CD4-positive, alpha-beta memory T cell (primary cell): Measurements from ENCODE around the gene MEIOC. TPM values are rescaled to one million over a fixed set of nuclear protein-coding genes. Genes with fewer than 3 reads are reported as not detected.
A peak's percentile ranks its signal among the peaks of the same experiment; 100 is the strongest.

Experiments used
- CTCF ChIA-PET: fragments of 350-600 bp; sonication (Branson Sonifier 250); formaldehyde crosslinking; loops from one replicate; lab custom pipeline; 2021; ENCODE audit warnings: inconsistent platforms; ENCODE audit not compliant: partially characterized antibody; lab: Charles Lee
- POLR2A ChIA-PET: fragments of 350-600 bp; sonication (Branson Sonifier 250); formaldehyde crosslinking; loops from one replicate; lab custom pipeline; 2021; ENCODE audit not compliant: partially characterized antibody; lab: Charles Lee
- DNase-seq, 5 donors: peaks; one replicate each; pipeline versions ENCODE4 v3.0.0 to v3.0.0-alpha.2; 2020 to 2022; ENCODE audit warnings: mixed read lengths in 1 of 5
- H3K27ac ChIP-seq: one replicate; pipeline ENCODE4 v1.7.0; 2013; ENCODE audit warnings: low read depth, low read length
- H3K27me3 ChIP-seq: 2 replicates; pipeline ENCODE4 v1.7.0; 2013; ENCODE audit warnings: mild to moderate bottlenecking, low read length, moderate library complexity; ENCODE audit not compliant: insufficient read depth
- H3K36me3 ChIP-seq: 2 replicates; pipeline ENCODE4 v1.7.0; 2013; ENCODE audit warnings: mild to moderate bottlenecking, low read length, moderate library complexity; ENCODE audit not compliant: insufficient read depth
- H3K4me1 ChIP-seq: 2 replicates; pipeline ENCODE4 v1.7.0; 2013; ENCODE audit warnings: mild to moderate bottlenecking, low read length, moderate library complexity; ENCODE audit not compliant: insufficient read depth
- H3K4me3 ChIP-seq, 2 donors: one replicate each; pipeline ENCODE4 v1.7.0; 2013; ENCODE audit warnings: low read length in 2 of 2, mild to moderate bottlenecking in 1 of 2
- H3K9me3 ChIP-seq, 2 donors: one replicate each; pipeline ENCODE4 v1.7.0; 2013; ENCODE audit warnings: low read length in 2 of 2, control low read depth in 1 of 2; ENCODE audit not compliant: control insufficient read depth in 1 of 2
- H3K27ac Mint-ChIP-seq, 7 donors: one replicate each; pipeline ENCODE4 v1.8.0; 2020 to 2021; ENCODE audit warnings: mixed read lengths in 7 of 7, mild to moderate bottlenecking in 6 of 7, inconsistent platforms in 3 of 7, moderate library complexity in 3 of 7
- H3K27me3 Mint-ChIP-seq, 2 donors: one replicate each; pipeline ENCODE4 v1.8.0; 2020 to 2021; ENCODE audit warnings: mixed read lengths in 2 of 2
- H3K36me3 Mint-ChIP-seq, 2 donors: one replicate each; pipeline ENCODE4 v1.8.0; 2020 to 2021; ENCODE audit warnings: mixed read lengths in 2 of 2, inconsistent platforms in 1 of 2, mild to moderate bottlenecking in 1 of 2
- H3K4me1 Mint-ChIP-seq, 4 donors: one replicate each; pipeline ENCODE4 v1.8.0; 2020 to 2021; ENCODE audit warnings: mixed read lengths in 4 of 4, mild to moderate bottlenecking in 1 of 4
- H3K4me3 Mint-ChIP-seq, 8 donors: one replicate each; pipeline ENCODE4 v1.8.0; 2020 to 2021; ENCODE audit warnings: mixed read lengths in 8 of 8, mild to moderate bottlenecking in 7 of 8, moderate library complexity in 6 of 8, inconsistent platforms in 3 of 8
- H3K9me3 Mint-ChIP-seq, 8 donors: one replicate each; pipeline ENCODE4 v1.8.0; 2020 to 2021; ENCODE audit warnings: mixed read lengths in 8 of 8, mild to moderate bottlenecking in 5 of 8, inconsistent platforms in 3 of 8, moderate library complexity in 1 of 8
- intact Hi-C: fragments of 100-400 bp; cut with micrococcal nuclease; formaldehyde crosslinking; loops from one replicate; pipeline ENCODE4 v1.15.1; 2023
- polyA plus RNA-seq, 2 donors: library from polyadenylated mRNA; unstranded; fragments of 300-500 nt; fragmentation: Illumina TruSeq; gene quantifications; one replicate each; pipeline ENCODE4 v1.2.3, GENCODE V29; 2021
- total RNA-seq, 2 experiments: library from RNA; stranded (reverse); gene quantifications; one replicate each; pipeline ENCODE4 v1.2.3, GENCODE V29; 2021

MEIOC gene
- total and polyA plus RNA-seq, 4 experiments from 2014 or later: 0.21 to 0.31 TPM; not detected in 2

DNA sequence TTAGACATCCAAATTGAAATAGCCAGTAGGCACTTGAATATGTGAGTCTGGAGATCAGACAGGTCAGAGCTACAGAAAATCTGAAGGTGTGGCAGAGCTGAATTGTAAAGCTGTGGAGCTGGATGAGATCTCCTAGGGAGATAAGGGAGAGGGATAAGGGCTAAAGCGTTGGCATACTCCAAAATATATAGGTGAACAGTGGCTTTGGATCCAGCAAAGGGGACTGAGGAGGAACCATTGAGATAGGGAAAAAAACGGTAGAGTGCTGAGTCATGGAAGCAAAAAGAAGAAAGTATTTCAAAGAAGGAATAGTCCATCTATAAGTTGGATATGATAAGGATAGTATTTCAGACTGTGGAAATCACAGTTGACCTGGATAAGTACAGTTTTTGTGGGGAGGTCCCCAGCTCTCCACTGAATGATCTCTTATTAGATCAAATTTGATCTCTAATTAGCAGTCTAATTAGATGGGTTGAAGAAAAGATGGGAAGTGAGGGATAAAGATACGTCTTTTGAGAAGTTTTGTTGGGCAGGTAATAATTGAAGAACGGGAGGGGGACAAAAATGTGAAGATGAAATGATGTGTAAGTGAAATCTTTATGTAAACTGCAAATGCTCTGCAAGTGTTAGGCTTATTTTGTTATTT, 51.6 kb downstream of the MEIOC start:
- H3K27ac Mint-ChIP-seq: no peak overlapping the region
- ChIA-PET CTCF (interaction anchor here (0.5 to 1.8 kb wide), 5 partner anchors 17 to 169 kb away, joined by 3 to 8 read pairs (median 4); partner anchors contain the start of gene CCDC43), POLR2A (interaction anchor here (0.6 to 3.1 kb wide), 5 partner anchors 13 to 205 kb away, joined by 3 to 42 read pairs (median 3); partner anchors contain the start of genes CCDC43, EFTUD2 and GPATCH8)
- intact Hi-C loops: loop anchor here (1.0 kb wide), 1 partner anchor 19 kb away; the partner anchor contains the start of gene CCDC43
- no peaks in the 10 kb centered on the region for H3K36me3 Mint-ChIP-seq
- Histone ChIP-seq H3K9me3 (no peaks in the 10 kb centered on the region), H3K27ac (peak overlapping the region; percentile 57), H3K27me3 (no peaks in the 10 kb centered on the region), H3K4me3 (peak overlapping the region; percentile 69 to 76), H3K4me1 (peaks cover 16% of the 10 kb centered on the region), H3K36me3 (no peaks in the 10 kb centered on the region)
- no peak overlapping the region for H3K4me3 Mint-ChIP-seq
- peaks cover 4% of the 10 kb centered on the region in 2 donors for H3K27me3 Mint-ChIP-seq
- H3K9me3 Mint-ChIP-seq: no peaks in the 10 kb centered on the region
- DNase-seq: no peak
- peaks cover 0 to 3% (median 2%) of the 10 kb centered on the region in 4 donors for H3K4me1 Mint-ChIP-seq

DNA sequence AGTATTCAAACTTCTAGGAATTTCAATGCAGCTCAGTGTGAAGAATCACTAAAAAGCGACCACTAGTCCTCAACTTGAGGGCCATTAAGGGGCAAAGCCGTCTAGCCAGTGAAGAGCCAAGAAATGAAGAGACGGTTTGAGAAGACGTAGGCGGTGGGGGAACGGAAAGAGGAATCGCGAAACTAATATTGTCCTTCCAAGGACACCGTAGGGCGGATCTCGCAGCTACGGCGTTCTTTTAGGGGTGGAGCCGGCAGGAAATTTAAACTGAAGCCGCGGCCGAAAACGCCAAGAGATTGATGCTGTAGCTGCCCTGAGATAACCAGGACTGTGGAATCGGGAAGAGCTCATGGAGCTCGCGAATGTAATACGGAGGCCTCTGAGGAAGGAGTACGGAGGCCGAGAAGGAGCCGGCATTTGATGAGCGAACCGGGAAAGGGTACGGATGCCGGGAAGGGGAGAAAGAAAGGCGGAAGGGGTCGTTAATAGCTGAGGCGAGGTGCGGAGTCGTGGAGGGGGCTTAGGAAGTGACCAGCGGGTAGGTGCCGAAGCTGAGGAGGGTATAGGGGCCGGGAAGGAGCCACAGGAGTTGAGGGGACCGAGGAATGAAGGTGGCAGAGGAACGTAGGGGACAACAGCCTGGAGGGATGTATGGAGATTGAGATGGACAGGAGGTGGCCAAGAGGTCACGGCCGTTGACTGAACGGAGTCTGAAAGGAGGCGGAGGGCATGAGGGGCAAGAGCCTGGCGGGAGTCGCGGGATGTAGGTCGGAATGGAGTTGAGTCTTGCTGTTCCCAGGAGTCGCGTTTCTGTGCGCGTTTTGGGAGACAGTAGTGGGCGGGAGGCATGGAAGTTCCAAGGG, 52.4 kb downstream of the MEIOC start, which contains the start of gene DBF4B:
DBF4B (plus strand) TSS at position 265 of the 863 bp plus-strand sequence; CDS start at position 421, 156 bp downstream.
- no peaks in the 10 kb centered on the region for H3K27me3 ChIP-seq
- peaks cover 4% of the 10 kb centered on the region in 2 donors for H3K27me3 Mint-ChIP-seq
- H3K4me1 Mint-ChIP-seq: peaks cover 0 to 3% (median 2%) of the 10 kb centered on the region in 4 donors
- H3K4me1 ChIP-seq: peaks cover 16% of the 10 kb centered on the region
- peak within 1 kb of the TSS; percentile 69 to 76 for H3K4me3 ChIP-seq
- H3K27ac ChIP-seq: peak within 1 kb of the TSS; percentile 57
- intact Hi-C loops: loop anchor here (1.0 kb wide), 1 partner anchor 19 kb away; the partner anchor contains the start of gene CCDC43
- H3K9me3 Mint-ChIP-seq: no peaks in the 10 kb centered on the region
- H3K27ac Mint-ChIP-seq: peak within 1 kb of the TSS in 2 of 7 donors; percentile 36
- H3K36me3 ChIP-seq: no peaks in the 10 kb centered on the region
- H3K9me3 ChIP-seq: no peaks in the 10 kb centered on the region
- H3K4me3 Mint-ChIP-seq: no peak within 1 kb of the TSS
- CTCF ChIA-PET: interaction anchor here (0.9 to 1.2 kb wide), 3 partner anchors 18 to 26 kb away, joined by 3 to 8 read pairs (median 3); partner anchors contain the start of gene CCDC43
- no peaks in the 10 kb centered on the region for H3K36me3 Mint-ChIP-seq
- POLR2A ChIA-PET: interaction anchor here (0.6 to 3.1 kb wide), 6 partner anchors 9 to 205 kb away, joined by 3 to 42 read pairs (median 3); partner anchors contain the start of genes CCDC43, EFTUD2 and GPATCH8
- peak; percentile 86 to 88 (median 86) for DNase-seq

DNA sequence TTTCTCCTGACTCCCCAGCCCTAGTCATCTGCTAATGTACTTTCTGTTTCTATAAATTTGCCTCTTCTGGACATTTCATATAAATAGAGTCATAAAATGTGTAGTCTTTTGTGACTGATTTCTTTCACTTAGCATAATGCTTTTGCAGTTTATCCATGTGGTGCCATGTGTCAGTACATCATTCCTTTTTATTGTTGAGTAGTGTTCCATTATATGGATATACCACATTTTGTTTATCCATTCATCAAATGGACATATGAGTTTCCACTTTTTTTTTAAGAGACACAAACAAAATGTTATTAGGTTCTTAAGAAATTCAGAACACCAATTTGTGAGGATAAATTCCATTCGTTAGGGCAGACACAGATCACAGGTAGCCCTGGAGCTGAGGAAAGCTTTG, 63.2 kb downstream of the MEIOC start:
- no peak overlapping the region for H3K4me3 ChIP-seq
- CTCF ChIA-PET: no interaction called here
- intact Hi-C loops: no loop called here
- Mint-ChIP-seq H3K9me3 (no peaks in the 10 kb centered on the region), H3K4me1 (peaks cover 0 to 2% (median 0%) of the 10 kb centered on the region in 4 donors), H3K36me3 (peaks cover 0 to 2% of the 10 kb centered on the region in 2 donors), H3K4me3 (no peak overlapping the region), H3K27ac (no peak overlapping the region), H3K27me3 (no peaks in the 10 kb centered on the region)
- POLR2A ChIA-PET: no interaction called here
- H3K9me3 ChIP-seq: no peaks in the 10 kb centered on the region
- H3K27ac ChIP-seq: no peak overlapping the region
- no peaks in the 10 kb centered on the region for H3K36me3 ChIP-seq
- no peak for DNase-seq
- no peaks in the 10 kb centered on the region for H3K4me1 ChIP-seq
- no peaks in the 10 kb centered on the region for H3K27me3 ChIP-seq

DNA sequence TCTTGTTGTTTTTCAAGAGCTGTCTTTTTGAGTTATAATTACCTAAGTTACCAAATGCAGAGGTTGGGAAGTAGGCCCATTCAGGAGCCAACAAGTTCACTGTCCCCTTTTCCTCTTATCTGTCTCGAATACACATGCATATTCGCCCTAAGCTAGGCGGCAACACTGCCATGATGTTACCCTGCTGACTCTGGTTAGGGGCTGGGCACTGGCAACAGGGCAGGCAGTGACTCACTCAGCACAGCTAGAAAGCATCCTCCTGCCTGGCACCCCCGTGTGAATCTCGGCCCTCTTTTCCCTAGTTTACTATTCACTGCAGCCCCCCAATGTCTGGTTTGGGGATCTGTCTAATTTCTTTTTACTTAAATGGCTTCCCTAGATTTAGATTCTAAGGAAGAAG, 66.0 kb downstream of the MEIOC start:
- Histone ChIP-seq H3K9me3 (no peaks in the 10 kb centered on the region), H3K27me3 (no peaks in the 10 kb centered on the region), H3K4me1 (no peaks in the 10 kb centered on the region), H3K36me3 (no peaks in the 10 kb centered on the region), H3K4me3 (no peak overlapping the region), H3K27ac (no peak overlapping the region)
- H3K4me1 Mint-ChIP-seq: no peaks in the 10 kb centered on the region
- ChIA-PET CTCF (interaction anchor here (1.0 kb wide), 1 partner anchor 52 kb away, joined by 3 read pairs; no protein-coding TSS in a partner anchor), POLR2A (no interaction called here)
- intact Hi-C loops: no loop called here
- peaks cover 2 to 4% of the 10 kb centered on the region in 2 donors for H3K36me3 Mint-ChIP-seq
- H3K4me3 Mint-ChIP-seq: no peak overlapping the region
- H3K27me3 Mint-ChIP-seq: no peaks in the 10 kb centered on the region
- DNase-seq: no peak
- no peak overlapping the region for H3K27ac Mint-ChIP-seq
- no peaks in the 10 kb centered on the region for H3K9me3 Mint-ChIP-seq

Other genes starting within 250 kb of the MEIOC start
- gene GPATCH8, start 153.1 kb upstream of the MEIOC start, total RNA-seq: 10 to 100 TPM; 69.8 to 70.6 TPM
- 10 to 100 TPM; 12.9 to 75.8 TPM for gene GPATCH8, start 153.1 kb upstream of the MEIOC start, polyA plus RNA-seq
- gene FZD2, start 99.0 kb upstream of the MEIOC start, total RNA-seq: not detected
- gene FZD2, start 99.0 kb upstream of the MEIOC start, polyA plus RNA-seq: not detected
- gene CCDC43, start 33.3 kb downstream of the MEIOC start, total RNA-seq: 10 to 100 TPM; 17.9 to 18.8 TPM
- 10 to 100 TPM; 10.7 to 14.0 TPM for gene CCDC43, start 33.3 kb downstream of the MEIOC start, polyA plus RNA-seq
- gene DBF4B, start 52.2 kb downstream of the MEIOC start, total RNA-seq: 1 to 10 TPM; 8.1 to 8.4 TPM
- gene DBF4B, start 52.2 kb downstream of the MEIOC start, polyA plus RNA-seq: under 1 TPM in 1 of 2 donors, not detected in 1; 1.00 TPM
- under 1 TPM; 0.72 to 0.90 TPM for gene ADAM11, start 102.5 kb downstream of the MEIOC start, total RNA-seq
- gene ADAM11, start 102.5 kb downstream of the MEIOC start, polyA plus RNA-seq: under 1 TPM; 0.03 to 0.09 TPM
- not detected for gene GJC1, start 173.8 kb downstream of the MEIOC start, total RNA-seq
- not detected for gene GJC1, start 173.8 kb downstream of the MEIOC start, polyA plus RNA-seq
- not detected for gene HIGD1B, start 191.4 kb downstream of the MEIOC start, total RNA-seq
- not detected for gene HIGD1B, start 191.4 kb downstream of the MEIOC start, polyA plus RNA-seq
- 100 to 1,000 TPM in 1 of 2 experiments, 10 to 100 TPM in 1; 98.9 to 101 TPM for gene EFTUD2, start 243.0 kb downstream of the MEIOC start, total RNA-seq
- 10 to 100 TPM; 82.2 to 82.3 TPM for gene EFTUD2, start 243.0 kb downstream of the MEIOC start, polyA plus RNA-seq